HG02840 (cell line): Measurements from ENCODE around the gene FOXR1.

Experiments used
- ATAC-seq: cut with Tn5 transposase; IDR thresholded peaks from one replicate; pipeline ENCODE4 v1.9.1; 2021; ENCODE audit warnings: mild to moderate bottlenecking, moderate library complexity, moderate number of reproducible peaks; ENCODE audit not compliant: unreplicated experiment, low FRiP score

Gene FOXR1

GRCh38 chr11:119025099-119025473, 53.5 kb downstream of the FOXR1 start:
- ATAC-seq = no peak

- ATAC-seq = no peak
Measured at GRCh38 chr11:119025541-119025940, 54.0 kb downstream of the FOXR1 start.

GRCh38 chr11:119025978-119026766, 54.6 kb downstream of the FOXR1 start:
- ATAC-seq = no peak

GRCh38 chr11:119026970-119027369, 55.4 kb downstream of the FOXR1 start:
- ATAC-seq = no peak

GRCh38 chr11:119027561-119028345, 56.2 kb downstream of the FOXR1 start:
- no peak for ATAC-seq

- ATAC-seq = no peak
Measured at GRCh38 chr11:119028346-119029068, 56.9 kb downstream of the FOXR1 start.

- no peak for ATAC-seq
Measured at GRCh38 chr11:119029069-119029339, 57.4 kb downstream of the FOXR1 start.

GRCh38 chr11:119029340-119030028, 57.9 kb downstream of the FOXR1 start:
- no peak for ATAC-seq

GRCh38 chr11:119030029-119030328, 58.4 kb downstream of the FOXR1 start:
- ATAC-seq = peak; percentile 9

- ATAC-seq = peak; percentile 88
Measured at GRCh38 chr11:119030329-119031047, 58.9 kb downstream of the FOXR1 start, which contains the start of gene SLC37A4. TSS of gene SLC37A4 (minus strand) at chr11:119030877.
